Rectal smooth muscle tissue (tissue), 1 donor: ENCODE measurements around the gene PRUNE2.
"Not testable (repeated sequence)": the region's sequence is repeated elsewhere in the genome, so short reads cannot be mapped to it uniquely, and the experiment has no call there.

ENCODE experiments used
- H3K27ac ChIP-seq: one replicate; pipeline ENCODE4 v1.7.0; 2013; ENCODE audit warnings: low read depth, low read length, inconsistent platforms
- H3K27me3 ChIP-seq: one replicate; pipeline ENCODE4 v1.7.0; 2013; ENCODE audit warnings: low read length; ENCODE audit not compliant: control insufficient read depth, insufficient read depth
- H3K36me3 ChIP-seq: one replicate; pipeline ENCODE4 v1.7.0; 2013; ENCODE audit warnings: low read length; ENCODE audit not compliant: control insufficient read depth, insufficient read depth
- H3K4me1 ChIP-seq: one replicate; pipeline ENCODE4 v1.7.0; 2013; ENCODE audit warnings: low read length; ENCODE audit not compliant: control insufficient read depth, insufficient read depth
- H3K4me3 ChIP-seq: one replicate; pipeline ENCODE4 v1.7.0; 2013; ENCODE audit warnings: low read length
- H3K9ac ChIP-seq: one replicate; pipeline ENCODE4 v1.7.0; 2013; ENCODE audit warnings: low read length

The PRUNE2 gene

GRCh38 chr9:76761448-76761847 is 144.5 kb downstream of the PRUNE2 start:
- Histone ChIP-seq H3K27ac (no peak overlapping the region), H3K27me3 (no peaks in the 10 kb centered on the region), H3K4me3 (no peak overlapping the region), H3K9ac (no peak overlapping the region), H3K4me1 (no peaks in the 10 kb centered on the region), H3K36me3 (peaks cover 5% of the 10 kb centered on the region)

DNA sequence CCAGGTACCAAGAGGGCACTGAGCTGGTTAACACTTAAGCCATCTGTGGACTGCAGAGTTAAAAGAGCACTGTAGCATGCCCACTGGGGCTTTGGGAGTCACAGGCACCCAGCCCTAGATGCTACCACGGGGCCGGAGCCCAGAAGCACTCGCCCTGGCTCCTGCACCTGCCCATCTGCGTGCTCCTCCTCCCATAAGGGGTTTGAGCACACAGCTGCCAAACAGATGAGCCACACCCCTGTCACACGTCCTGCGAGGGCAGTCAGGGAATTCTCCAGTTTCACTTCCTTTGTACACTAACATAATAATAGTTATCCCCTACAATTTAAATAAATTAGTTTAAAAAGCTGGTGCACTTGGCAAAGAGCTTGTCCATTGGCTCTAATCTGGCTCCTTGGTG is 146.2 kb downstream of the PRUNE2 start:
- no peak overlapping the region for H3K4me3 ChIP-seq
- H3K9ac ChIP-seq, result no peak overlapping the region
- H3K27ac ChIP-seq, result no peak overlapping the region
- no peaks in the 10 kb centered on the region for H3K27me3 ChIP-seq
- H3K4me1 ChIP-seq, result no peaks in the 10 kb centered on the region
- no peaks in the 10 kb centered on the region for H3K36me3 ChIP-seq

DNA sequence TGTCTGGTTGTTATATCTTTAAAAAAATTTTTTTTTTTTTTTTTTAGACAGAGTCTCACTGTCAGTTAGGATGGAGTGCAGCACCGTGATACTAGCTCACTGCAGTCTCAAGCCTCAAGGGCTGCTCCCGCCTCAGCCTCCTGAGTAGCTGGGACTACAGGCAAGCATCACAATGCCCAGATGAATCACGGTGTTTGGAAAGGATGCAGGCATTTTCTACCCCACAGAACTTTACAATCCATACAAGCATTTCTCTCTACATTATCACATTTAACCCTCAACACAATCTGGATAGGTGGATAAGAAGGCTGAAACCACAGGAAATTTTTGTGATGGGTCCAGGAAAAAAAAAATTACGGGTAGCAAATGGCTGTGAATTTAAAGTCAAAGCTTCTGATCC is 147.4 kb downstream of the PRUNE2 start:
- no peak overlapping the region for H3K4me3 ChIP-seq
- H3K4me1 ChIP-seq, result no peaks in the 10 kb centered on the region
- no peak overlapping the region for H3K27ac ChIP-seq
- H3K27me3 ChIP-seq, result no peaks in the 10 kb centered on the region
- no peaks in the 10 kb centered on the region for H3K36me3 ChIP-seq
- no peak overlapping the region for H3K9ac ChIP-seq

DNA sequence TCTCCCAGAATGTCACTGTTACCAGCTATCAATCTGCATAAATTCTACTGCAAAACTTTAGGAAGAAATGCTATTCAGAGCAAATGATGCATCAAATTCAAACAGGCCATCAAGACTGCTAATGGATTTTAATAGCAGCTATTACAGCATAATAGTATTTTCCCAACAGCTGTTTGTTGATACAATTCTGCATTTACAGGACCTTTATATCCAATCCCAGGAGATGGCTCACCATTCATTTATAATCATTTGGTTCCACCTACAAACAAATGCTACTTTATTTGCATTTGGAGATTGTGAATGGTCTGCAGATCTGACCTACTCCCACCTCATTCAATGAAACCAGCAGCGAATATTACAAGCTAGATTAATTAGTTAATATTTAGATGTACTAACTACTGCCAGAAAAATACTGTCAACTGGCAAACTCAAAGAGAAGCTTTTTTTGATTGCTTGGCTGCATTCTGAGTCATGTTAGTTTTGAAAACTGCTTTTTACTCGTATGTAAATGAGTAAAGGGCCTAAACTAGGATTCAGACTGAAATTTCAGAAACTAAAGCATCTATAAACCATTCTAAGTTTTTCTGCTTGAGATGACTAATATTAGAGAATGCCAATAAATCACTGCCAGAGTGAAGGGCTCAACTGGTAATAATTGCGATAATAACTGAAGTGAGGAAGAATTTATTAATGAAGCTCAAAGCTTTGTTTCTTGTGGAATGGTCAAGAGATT is 148.8 kb downstream of the PRUNE2 start:
- H3K4me3 ChIP-seq, result no peak overlapping the region
- no peaks in the 10 kb centered on the region for H3K36me3 ChIP-seq
- H3K27ac ChIP-seq, result no peak overlapping the region
- H3K9ac ChIP-seq, result no peak overlapping the region
- no peaks in the 10 kb centered on the region for H3K4me1 ChIP-seq
- no peaks in the 10 kb centered on the region for H3K27me3 ChIP-seq

GRCh38 chr9:76756268-76756640 is 149.7 kb downstream of the PRUNE2 start:
- Histone ChIP-seq H3K27me3 (no peaks in the 10 kb centered on the region), H3K9ac (no peak overlapping the region), H3K4me3 (no peak overlapping the region), H3K4me1 (no peaks in the 10 kb centered on the region), H3K27ac (no peak overlapping the region), H3K36me3 (no peaks in the 10 kb centered on the region)

GRCh38 chr9:76751001-76751400 is 154.9 kb downstream of the PRUNE2 start:
- H3K27me3 ChIP-seq, result no peaks in the 10 kb centered on the region
- H3K36me3 ChIP-seq, result no peaks in the 10 kb centered on the region
- no peaks in the 10 kb centered on the region for H3K4me1 ChIP-seq
- no peak overlapping the region for H3K4me3 ChIP-seq
- H3K9ac ChIP-seq, result no peak overlapping the region
- no peak overlapping the region for H3K27ac ChIP-seq

DNA sequence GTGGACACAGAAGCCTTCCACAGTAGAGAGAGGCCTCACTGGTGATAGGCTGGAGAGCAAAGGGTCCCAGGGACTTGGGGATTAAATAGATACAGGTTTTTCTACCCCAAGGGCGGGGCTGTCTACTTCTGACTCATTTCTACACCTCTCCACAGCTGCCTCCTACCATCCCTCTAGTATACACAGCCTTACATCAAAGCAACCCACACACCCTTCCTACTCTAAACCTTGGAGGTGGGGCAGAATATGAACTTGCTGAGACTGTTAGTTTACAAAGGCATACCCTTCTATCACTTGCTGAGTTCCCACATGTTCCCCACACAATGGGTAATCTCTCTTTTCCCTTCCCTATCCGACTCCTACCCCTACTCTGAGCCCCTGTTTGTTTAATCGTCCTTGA is 161.6 kb downstream of the PRUNE2 start:
- Histone ChIP-seq H3K27ac (no peak overlapping the region), H3K4me3 (no peak overlapping the region), H3K4me1 (no peaks in the 10 kb centered on the region), H3K9ac (no peak overlapping the region), H3K36me3 (no peaks in the 10 kb centered on the region), H3K27me3 (no peaks in the 10 kb centered on the region)

DNA sequence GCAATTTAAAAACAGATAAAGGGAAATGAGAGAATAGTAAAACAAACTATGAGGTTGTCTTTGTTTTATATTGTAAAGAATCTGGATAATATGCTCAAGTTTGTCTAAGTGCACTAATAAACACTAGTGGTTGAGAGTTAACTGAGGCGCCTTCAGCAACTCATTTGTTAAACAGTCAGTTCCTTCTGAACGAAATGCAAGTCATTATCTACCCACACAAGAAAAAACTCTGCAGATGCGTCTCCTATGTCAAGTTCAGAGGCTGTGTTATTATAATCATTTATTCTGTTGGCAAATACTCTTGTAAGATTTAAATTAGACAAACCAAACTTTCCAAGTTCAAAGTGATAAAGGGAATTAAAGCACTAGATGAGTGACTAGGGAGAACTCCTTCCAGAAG is 162.0 kb downstream of the PRUNE2 start:
- Histone ChIP-seq H3K9ac (no peak overlapping the region), H3K27me3 (no peaks in the 10 kb centered on the region), H3K36me3 (no peaks in the 10 kb centered on the region), H3K27ac (no peak overlapping the region), H3K4me1 (no peaks in the 10 kb centered on the region), H3K4me3 (no peak overlapping the region)

- not testable (repeated sequence) for H3K9ac ChIP-seq, H3K27me3 ChIP-seq, H3K36me3 ChIP-seq, H3K4me1 ChIP-seq, H3K27ac ChIP-seq, H3K4me3 ChIP-seq
These were observed 163.0 kb downstream of the PRUNE2 start for GRCh38 chr9:76742890-76743289.

GRCh38 chr9:76741524-76741923 is 164.4 kb downstream of the PRUNE2 start:
- no peak overlapping the region for H3K9ac ChIP-seq
- no peak overlapping the region for H3K4me3 ChIP-seq
- H3K4me1 ChIP-seq, result no peaks in the 10 kb centered on the region
- no peaks in the 10 kb centered on the region for H3K27me3 ChIP-seq
- no peak overlapping the region for H3K27ac ChIP-seq
- H3K36me3 ChIP-seq, result no peaks in the 10 kb centered on the region

DNA sequence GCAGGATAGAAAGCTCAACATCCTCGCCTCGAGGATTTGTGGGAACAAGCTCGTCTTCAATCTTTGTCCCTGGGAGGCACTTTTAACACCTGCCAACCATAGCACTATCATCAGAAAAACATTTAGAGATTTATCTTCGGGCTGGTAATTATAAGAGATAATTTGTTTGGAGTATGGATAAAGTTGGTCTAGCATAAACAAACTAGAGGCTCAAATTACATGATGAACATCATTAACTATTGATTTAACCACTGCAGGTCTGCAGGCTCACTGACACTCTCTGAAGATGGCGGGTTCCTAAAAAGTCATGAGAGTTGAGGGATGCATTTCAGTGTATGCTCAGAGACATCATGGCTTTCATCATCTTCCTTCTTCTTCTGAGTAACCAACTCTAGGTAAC is 167.5 kb downstream of the PRUNE2 start:
- no peak overlapping the region for H3K27ac ChIP-seq
- H3K4me3 ChIP-seq, result no peak overlapping the region
- no peaks in the 10 kb centered on the region for H3K27me3 ChIP-seq
- no peaks in the 10 kb centered on the region for H3K36me3 ChIP-seq
- H3K9ac ChIP-seq, result no peak overlapping the region
- no peaks in the 10 kb centered on the region for H3K4me1 ChIP-seq

GRCh38 chr9:76737154-76737902 is 168.6 kb downstream of the PRUNE2 start:
- no peaks in the 10 kb centered on the region for H3K27me3 ChIP-seq
- no peaks in the 10 kb centered on the region for H3K4me1 ChIP-seq
- no peak overlapping the region for H3K9ac ChIP-seq
- H3K27ac ChIP-seq, result no peak overlapping the region
- no peaks in the 10 kb centered on the region for H3K36me3 ChIP-seq
- H3K4me3 ChIP-seq, result no peak overlapping the region

GRCh38 chr9:76734716-76735115 is 171.2 kb downstream of the PRUNE2 start:
- Histone ChIP-seq H3K27me3 (no peaks in the 10 kb centered on the region), H3K36me3 (no peaks in the 10 kb centered on the region), H3K27ac (no peak overlapping the region), H3K4me3 (no peak overlapping the region), H3K9ac (no peak overlapping the region), H3K4me1 (no peaks in the 10 kb centered on the region)
